SK-N-MC (cell line): ENCODE results near the gene KIF11.

ENCODE experiments used
- EZH2 ChIP-seq: fragments of 200-600 bp; sonication (generic); IDR thresholded peaks from one replicate; pipeline ENCODE4 v1.6.1; 2017; ENCODE audit warnings: antibody characterized with exemption
- POLR2AphosphoS5 ChIP-seq: IDR thresholded peaks from 2 replicates; pipeline ENCODE4 v1.6.1; 2012; ENCODE audit warnings: mild to moderate bottlenecking, low read depth, low read length, borderline replicate concordance

- TF ChIP-seq EZH2 (no peak), POLR2AphosphoS5 (no peak)
Measured at GRCh38 chr10:92604841-92605240, 11.9 kb downstream of the KIF11 start.
